Loucy (cell line): ENCODE data around the gene STXBP3.

Experiments used
- CTCF ChIP-seq: fragments of 200-600 bp; sonication (generic); conservative IDR thresholded peaks from 2 replicates; pipeline ENCODE4 v1.5.1; 2014; ENCODE audit warnings: mild to moderate bottlenecking, antibody characterized with exemption, low read length
- EZH2phosphoT487 ChIP-seq: fragments of 200-600 bp; IDR thresholded peaks from 2 replicates; pipeline ENCODE4 v1.6.1; 2018; ENCODE audit warnings: antibody characterized with exemption, mild to moderate bottlenecking, moderate library complexity, borderline replicate concordance

GRCh38 chr1:108749081-108749480 is 2.6 kb downstream of the STXBP3 start:
- TF ChIP-seq EZH2phosphoT487 (no peak), CTCF (no peak)
